SK-N-SH treated with all-trans-retinoic acid at 6 μM for 48 hours (cell line): ENCODE measurements around the gene ATOH8.

Experiments used
- ATAC-seq: fragments of 200-7000 bp; cut with Tn5 transposase; 3 replicates; pipeline ENCODE4 v1.9.1; 2020; ENCODE audit warnings: mild to moderate bottlenecking, moderate library complexity
- ARNTL ChIP-seq: fragments of 450-650 bp; formaldehyde crosslinking; IDR thresholded peaks from 2 replicates; pipeline ENCODE4 v1.5.0; 2020; ENCODE audit warnings: low read depth, mild to moderate bottlenecking, moderate library complexity, borderline replicate concordance
- BACH2 ChIP-seq: fragments of 250-450 bp; sonication (Bioruptor Pico); IDR thresholded peaks from 2 replicates; pipeline ENCODE4 v1.9.0; 2021; ENCODE audit warnings: mild to moderate bottlenecking, borderline replicate concordance
- CSDC2 ChIP-seq: fragments of 250-450 bp; sonication (Bioruptor Pico); IDR thresholded peaks from 2 replicates; pipeline ENCODE4 v1.5.0; 2020; ENCODE audit warnings: mild to moderate bottlenecking, moderate library complexity
- ESRRG ChIP-seq: fragments of 250-450 bp; sonication (Bioruptor Pico); IDR thresholded peaks from 2 replicates; pipeline ENCODE4 v1.6.1; 2021; ENCODE audit warnings: mild to moderate bottlenecking
- GLIS3 ChIP-seq: fragments of 250-450 bp; sonication (Bioruptor Pico); IDR thresholded peaks from 2 replicates; pipeline ENCODE4 v1.5.0; 2020; ENCODE audit warnings: mild to moderate bottlenecking, moderate library complexity
- ISL1 ChIP-seq: fragments of 250-450 bp; sonication (Bioruptor Pico); IDR thresholded peaks from 2 replicates; pipeline ENCODE4 v2.1.2; 2022; ENCODE audit warnings: mild to moderate bottlenecking, moderate library complexity
- OSR1 ChIP-seq: fragments of 250-450 bp; sonication (Bioruptor Pico); IDR thresholded peaks from 2 replicates; pipeline ENCODE4 v1.8.0; 2022; ENCODE audit warnings: moderate library complexity, mild to moderate bottlenecking, inconsistent platforms
- PATZ1 ChIP-seq: fragments of 250-450 bp; sonication (Bioruptor Pico); IDR thresholded peaks from 2 replicates; pipeline ENCODE4 v1.8.0; 2020; ENCODE audit warnings: mild to moderate bottlenecking, moderate library complexity, borderline replicate concordance
- POU6F1 ChIP-seq: fragments of 250-450 bp; sonication (Bioruptor Pico); IDR thresholded peaks from 2 replicates; pipeline ENCODE4 v1.8.0; 2021; ENCODE audit warnings: low read depth, mild to moderate bottlenecking, moderate library complexity, borderline replicate concordance
- PPARA ChIP-seq: fragments of 250-450 bp; sonication (Bioruptor Pico); IDR thresholded peaks from 2 replicates; pipeline ENCODE4 v1.5.0; 2020; ENCODE audit warnings: mild to moderate bottlenecking, borderline replicate concordance
- TCF4 ChIP-seq: fragments of 250-450 bp; sonication (Bioruptor Pico); IDR thresholded peaks from 2 replicates; pipeline ENCODE4 v1.8.0; 2021; ENCODE audit warnings: mild to moderate bottlenecking, moderate library complexity, borderline replicate concordance
- ZFP3 ChIP-seq: fragments of 250-450 bp; sonication (Bioruptor Pico); IDR thresholded peaks from 2 replicates; pipeline ENCODE4 v1.5.0; 2020; ENCODE audit warnings: mild to moderate bottlenecking, moderate library complexity
- ZFP30 ChIP-seq: fragments of 450-650 bp; formaldehyde crosslinking; IDR thresholded peaks from 2 replicates; pipeline ENCODE4 v1.5.0; 2022; ENCODE audit warnings: mild to moderate bottlenecking, moderate library complexity
- ZNF70 ChIP-seq: fragments of 450-650 bp; formaldehyde crosslinking; IDR thresholded peaks from 2 replicates; pipeline ENCODE4 v1.5.0; 2020; ENCODE audit warnings: mild to moderate bottlenecking, moderate library complexity
- ZNF8 ChIP-seq: fragments of 450-650 bp; formaldehyde crosslinking; IDR thresholded peaks from 2 replicates; pipeline ENCODE4 v1.5.0; 2020; ENCODE audit warnings: mild to moderate bottlenecking, moderate library complexity
- TF ChIP-seq, protein P1 (sequence below): fragments of 250-450 bp; sonication (Bioruptor Pico); IDR thresholded peaks from 2 replicates; pipeline ENCODE4 v1.5.1; 2021; ENCODE audit warnings: mild to moderate bottlenecking, moderate library complexity
- TF ChIP-seq, protein P2 (sequence below): fragments of 250-450 bp; sonication (Bioruptor Pico); IDR thresholded peaks from 2 replicates; pipeline ENCODE4 v1.5.0; 2020; ENCODE audit warnings: mild to moderate bottlenecking, moderate library complexity
- TF ChIP-seq, protein P3 (sequence below): fragments of 250-450 bp; sonication (Bioruptor Pico); IDR thresholded peaks from 2 replicates; pipeline ENCODE4 v1.5.1; 2020; ENCODE audit warnings: low read depth, mild to moderate bottlenecking, moderate library complexity

Gene ATOH8

DNA sequence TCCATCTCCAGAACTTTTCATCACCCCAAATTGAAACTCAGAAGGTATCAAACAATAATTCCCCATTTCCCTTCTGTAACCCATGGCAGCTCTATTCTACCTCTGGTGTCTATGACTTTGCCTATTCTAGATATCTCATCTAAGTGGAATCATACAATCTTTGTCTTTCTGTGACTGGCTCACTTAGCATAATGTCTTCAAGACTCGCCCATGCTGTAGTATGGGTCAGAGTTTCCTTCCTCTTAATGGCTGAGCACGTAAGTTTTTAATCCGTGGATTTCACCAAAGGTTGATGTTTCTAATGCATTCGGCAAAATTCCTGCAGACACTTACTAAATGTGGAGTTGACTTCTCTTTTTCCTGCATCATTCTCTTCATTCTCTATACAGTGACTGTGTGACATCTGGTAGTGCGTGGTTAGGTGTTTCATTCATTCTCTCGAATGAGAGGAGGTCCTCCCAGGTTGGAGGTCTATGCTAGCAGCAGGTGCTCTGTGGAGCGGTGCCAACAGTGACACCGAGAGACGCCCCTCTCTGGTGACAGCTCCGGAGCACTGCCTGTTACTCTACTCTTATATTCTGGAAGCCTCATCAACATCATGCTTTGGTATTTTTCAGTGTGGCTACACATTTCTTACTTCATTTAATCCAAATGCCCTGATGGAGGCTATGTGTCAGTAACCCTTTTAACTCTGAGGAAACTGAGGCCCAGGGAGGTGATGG is 50.1 kb downstream of the ATOH8 start:
- TF ChIP-seq, protein P1, sequence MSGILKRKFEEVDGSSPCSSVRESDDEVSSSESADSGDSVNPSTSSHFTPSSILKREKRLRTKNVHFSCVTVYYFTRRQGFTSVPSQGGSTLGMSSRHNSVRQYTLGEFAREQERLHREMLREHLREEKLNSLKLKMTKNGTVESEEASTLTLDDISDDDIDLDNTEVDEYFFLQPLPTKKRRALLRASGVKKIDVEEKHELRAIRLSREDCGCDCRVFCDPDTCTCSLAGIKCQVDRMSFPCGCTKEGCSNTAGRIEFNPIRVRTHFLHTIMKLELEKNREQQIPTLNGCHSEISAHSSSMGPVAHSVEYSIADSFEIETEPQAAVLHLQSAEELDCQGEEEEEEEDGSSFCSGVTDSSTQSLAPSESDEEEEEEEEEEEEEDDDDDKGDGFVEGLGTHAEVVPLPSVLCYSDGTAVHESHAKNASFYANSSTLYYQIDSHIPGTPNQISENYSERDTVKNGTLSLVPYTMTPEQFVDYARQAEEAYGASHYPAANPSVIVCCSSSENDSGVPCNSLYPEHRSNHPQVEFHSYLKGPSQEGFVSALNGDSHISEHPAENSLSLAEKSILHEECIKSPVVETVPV, result no peak
- TF ChIP-seq CSDC2, result no peak
- no peak for TF ChIP-seq ZFP30 (CRISPR knock-in tag)
- no peak for TF ChIP-seq PPARA (CRISPR knock-in tag)
- no peak for TF ChIP-seq ZFP3 (CRISPR knock-in tag)
- TF ChIP-seq, protein P2, sequence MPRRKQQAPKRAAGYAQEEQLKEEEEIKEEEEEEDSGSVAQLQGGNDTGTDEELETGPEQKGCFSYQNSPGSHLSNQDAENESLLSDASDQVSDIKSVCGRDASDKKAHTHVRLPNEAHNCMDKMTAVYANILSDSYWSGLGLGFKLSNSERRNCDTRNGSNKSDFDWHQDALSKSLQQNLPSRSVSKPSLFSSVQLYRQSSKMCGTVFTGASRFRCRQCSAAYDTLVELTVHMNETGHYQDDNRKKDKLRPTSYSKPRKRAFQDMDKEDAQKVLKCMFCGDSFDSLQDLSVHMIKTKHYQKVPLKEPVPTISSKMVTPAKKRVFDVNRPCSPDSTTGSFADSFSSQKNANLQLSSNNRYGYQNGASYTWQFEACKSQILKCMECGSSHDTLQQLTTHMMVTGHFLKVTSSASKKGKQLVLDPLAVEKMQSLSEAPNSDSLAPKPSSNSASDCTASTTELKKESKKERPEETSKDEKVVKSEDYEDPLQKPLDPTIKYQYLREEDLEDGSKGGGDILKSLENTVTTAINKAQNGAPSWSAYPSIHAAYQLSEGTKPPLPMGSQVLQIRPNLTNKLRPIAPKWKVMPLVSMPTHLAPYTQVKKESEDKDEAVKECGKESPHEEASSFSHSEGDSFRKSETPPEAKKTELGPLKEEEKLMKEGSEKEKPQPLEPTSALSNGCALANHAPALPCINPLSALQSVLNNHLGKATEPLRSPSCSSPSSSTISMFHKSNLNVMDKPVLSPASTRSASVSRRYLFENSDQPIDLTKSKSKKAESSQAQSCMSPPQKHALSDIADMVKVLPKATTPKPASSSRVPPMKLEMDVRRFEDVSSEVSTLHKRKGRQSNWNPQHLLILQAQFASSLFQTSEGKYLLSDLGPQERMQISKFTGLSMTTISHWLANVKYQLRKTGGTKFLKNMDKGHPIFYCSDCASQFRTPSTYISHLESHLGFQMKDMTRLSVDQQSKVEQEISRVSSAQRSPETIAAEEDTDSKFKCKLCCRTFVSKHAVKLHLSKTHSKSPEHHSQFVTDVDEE (CRISPR knock-in tag), result no peak
- TF ChIP-seq BACH2 (CRISPR knock-in tag), result no peak
- TF ChIP-seq TCF4, result no peak
- no peak for ATAC-seq

GRCh38 chr2:85804583-85804982 is 50.8 kb downstream of the ATOH8 start:
- TF ChIP-seq ZFP3 (CRISPR knock-in tag) (no peak), ZNF70 (CRISPR knock-in tag) (no peak), ZFP30 (CRISPR knock-in tag) (no peak), CSDC2 (no peak), PATZ1 (CRISPR knock-in tag) (no peak), BACH2 (CRISPR knock-in tag) (no peak), ARNTL (no peak)
- ATAC-seq, result peak; percentile 24; the same call in 1 of the 3 replicates

- TF ChIP-seq ESRRG (CRISPR knock-in tag) (no peak), POU6F1 (CRISPR knock-in tag) (no peak), ZNF8 (CRISPR knock-in tag) (no peak), ISL1 (CRISPR knock-in tag) (no peak), PATZ1 (CRISPR knock-in tag) (no peak), ARNTL (no peak), GLIS3 (no peak), OSR1 (CRISPR knock-in tag) (no peak), ZNF70 (CRISPR knock-in tag) (no peak), ZFP30 (CRISPR knock-in tag) (no peak), TCF4 (no peak)
- TF ChIP-seq, protein P2 (CRISPR knock-in tag), result no peak
- TF ChIP-seq, protein P1, result no peak
- TF ChIP-seq, protein P3, sequence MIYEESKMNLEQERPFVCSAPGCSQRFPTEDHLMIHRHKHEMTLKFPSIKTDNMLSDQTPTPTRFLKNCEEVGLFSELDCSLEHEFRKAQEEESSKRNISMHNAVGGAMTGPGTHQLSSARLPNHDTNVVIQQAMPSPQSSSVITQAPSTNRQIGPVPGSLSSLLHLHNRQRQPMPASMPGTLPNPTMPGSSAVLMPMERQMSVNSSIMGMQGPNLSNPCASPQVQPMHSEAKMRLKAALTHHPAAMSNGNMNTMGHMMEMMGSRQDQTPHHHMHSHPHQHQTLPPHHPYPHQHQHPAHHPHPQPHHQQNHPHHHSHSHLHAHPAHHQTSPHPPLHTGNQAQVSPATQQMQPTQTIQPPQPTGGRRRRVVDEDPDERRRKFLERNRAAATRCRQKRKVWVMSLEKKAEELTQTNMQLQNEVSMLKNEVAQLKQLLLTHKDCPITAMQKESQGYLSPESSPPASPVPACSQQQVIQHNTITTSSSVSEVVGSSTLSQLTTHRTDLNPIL (CRISPR knock-in tag), result no peak
These were observed 52.7 kb downstream of the ATOH8 start for GRCh38 chr2:85806358-85807118.

More at GRCh38 chr2:85806358-85807118, 52.7 kb downstream of the ATOH8 start:
- no peak for ATAC-seq
